Peyer's patch (tissue), 4 donors: Measurements from ENCODE around the gene CLDN6.

Experiments
- CTCF ChIP-seq, 6 experiments: fragments of 450-650 bp in 4 of 6; fragments of 200-600 bp in 2 of 6; sonication (generic) in 1 of 6; IDR thresholded peaks; one replicate each; pipeline ENCODE4 v1.5.1; 2017 to 2019; ENCODE audit warnings: antibody characterized with exemption in 6 of 6, mild to moderate bottlenecking in 3 of 6, moderate library complexity in 1 of 6
- POLR2A ChIP-seq, 2 donors: fragments of 450-650 bp; IDR thresholded peaks; one replicate each; pipeline ENCODE4 v1.5.1; 2017; ENCODE audit warnings: antibody characterized with exemption in 2 of 2, mild to moderate bottlenecking in 2 of 2, moderate library complexity in 2 of 2

- no peak for TF ChIP-seq CTCF (IDR thresholded peaks at IDR 0.05)
- TF ChIP-seq POLR2A (IDR thresholded peaks at IDR 0.05) = no peak
Measured at GRCh38 chr16:2967721-2968161, 50.2 kb downstream of the CLDN6 start.
